Gastroesophageal sphincter (tissue), 3 donors: ENCODE data around the gene TOR1AIP1.

Experiments
- CTCF ChIP-seq, 4 experiments: fragments of 200-600 bp in 2 of 4; fragments of 450-650 bp in 2 of 4; sonication (generic) in 1 of 4; IDR thresholded peaks; one replicate each; pipeline ENCODE4 v1.5.1; 2017 to 2019; ENCODE audit warnings: antibody characterized with exemption in 4 of 4, mild to moderate bottlenecking in 2 of 4, moderate library complexity in 2 of 4
- POLR2A ChIP-seq, 2 donors: fragments of 450-650 bp; IDR thresholded peaks; one replicate each; pipeline ENCODE4 v1.6.1; 2017; ENCODE audit warnings: antibody characterized with exemption in 2 of 2, mild to moderate bottlenecking in 2 of 2, moderate library complexity in 1 of 2
- POLR2AphosphoS5 ChIP-seq: sonication (generic); formaldehyde crosslinking; IDR thresholded peaks from one replicate; pipeline ENCODE4 v1.6.1; 2017; ENCODE audit warnings: antibody characterized with exemption

- no peak for TF ChIP-seq POLR2AphosphoS5
- no peak for TF ChIP-seq CTCF (IDR thresholded peaks at IDR 0.05)
- TF ChIP-seq POLR2A (IDR thresholded peaks at IDR 0.05), result no peak
Observed at GRCh38 chr1:179848233-179848632, 33.9 kb upstream of the TOR1AIP1 start.
